NAMALWA (cell line): ENCODE results near the gene PSMD9.
A peak's percentile ranks its signal among the peaks of the same experiment; 100 is the strongest.

ENCODE experiments used
- DNase-seq: peaks from one replicate; pipeline ENCODE4 v3.0.0-alpha.2; 2015; ENCODE audit warnings: low spot score

Gene PSMD9

DNA sequence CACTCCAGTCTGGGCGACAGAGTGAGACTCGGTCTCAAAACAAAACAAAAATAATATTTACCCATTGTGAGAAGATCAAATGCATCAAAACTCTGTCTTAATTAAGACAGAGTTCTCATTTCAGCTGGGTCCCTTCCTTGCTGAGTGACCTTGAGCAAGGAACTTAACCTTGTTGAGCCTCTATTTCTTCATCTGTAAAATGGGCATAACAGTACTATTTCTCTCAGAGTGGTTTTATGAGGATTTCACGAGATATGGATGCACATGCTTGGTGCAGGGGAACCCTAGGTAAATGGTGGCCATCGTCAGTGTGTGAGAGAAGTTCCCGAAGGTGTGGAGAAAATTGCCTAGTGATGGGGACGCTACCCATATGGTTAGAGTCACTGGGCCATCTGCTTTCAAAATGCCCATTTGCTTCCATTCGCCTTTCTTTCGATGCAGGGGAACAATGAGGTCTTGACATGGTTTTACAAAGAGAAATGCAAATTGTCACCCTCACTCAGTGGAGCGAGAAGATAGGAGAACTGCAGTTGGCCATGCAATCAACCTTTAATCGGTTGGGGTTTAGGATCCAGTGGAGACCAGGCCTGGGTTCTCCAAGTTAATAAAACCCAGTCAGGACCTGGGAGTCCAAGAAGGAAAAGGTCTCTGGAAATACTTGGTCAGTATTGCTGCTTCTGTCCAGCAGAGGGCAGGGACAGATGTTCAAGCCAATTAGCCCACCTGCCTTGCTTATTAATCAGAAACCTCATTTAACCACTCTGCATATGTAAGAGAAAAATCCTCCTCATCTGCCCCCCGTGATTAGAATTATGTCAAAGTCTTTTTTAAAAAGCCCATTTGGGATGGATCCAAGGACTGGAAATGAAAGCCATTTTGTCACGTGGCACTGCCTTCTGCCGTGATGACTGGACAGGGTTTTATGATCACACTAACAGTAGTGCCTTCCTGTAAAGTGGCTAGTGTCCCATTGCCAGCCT is 67.0 kb downstream of the PSMD9 start:
- DNase-seq = peak; percentile 28

DNA sequence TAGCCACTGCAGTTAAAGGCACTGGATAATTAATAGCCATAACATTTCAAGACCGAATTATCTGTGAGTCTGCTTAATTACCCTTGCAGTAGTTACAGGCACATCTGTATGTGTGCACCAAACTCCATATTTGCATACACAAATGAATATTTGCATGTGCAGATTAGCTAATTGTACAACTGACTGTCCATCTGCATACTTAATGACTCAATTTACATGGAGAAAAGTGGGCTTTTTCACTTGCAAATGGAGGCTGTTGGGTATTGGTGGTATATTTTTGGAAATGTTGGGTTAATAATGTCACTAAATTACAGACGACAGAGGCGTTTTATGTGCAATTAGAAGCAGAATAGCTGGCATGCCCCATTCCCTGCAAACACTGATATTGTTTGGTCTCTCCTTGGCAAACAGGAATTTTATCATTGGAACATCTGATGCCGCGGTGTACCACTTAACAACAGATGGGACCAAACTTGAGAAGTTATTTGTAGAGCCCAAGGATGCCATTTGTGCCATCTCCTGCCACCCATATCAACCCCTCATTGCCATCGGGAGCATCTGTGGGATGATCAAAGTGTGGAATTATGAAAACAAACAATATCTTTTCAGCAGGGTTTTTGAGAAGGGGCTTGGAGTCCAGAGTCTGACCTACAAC is 69.4 kb downstream of the PSMD9 start:
- peak; percentile 30 for DNase-seq

DNA sequence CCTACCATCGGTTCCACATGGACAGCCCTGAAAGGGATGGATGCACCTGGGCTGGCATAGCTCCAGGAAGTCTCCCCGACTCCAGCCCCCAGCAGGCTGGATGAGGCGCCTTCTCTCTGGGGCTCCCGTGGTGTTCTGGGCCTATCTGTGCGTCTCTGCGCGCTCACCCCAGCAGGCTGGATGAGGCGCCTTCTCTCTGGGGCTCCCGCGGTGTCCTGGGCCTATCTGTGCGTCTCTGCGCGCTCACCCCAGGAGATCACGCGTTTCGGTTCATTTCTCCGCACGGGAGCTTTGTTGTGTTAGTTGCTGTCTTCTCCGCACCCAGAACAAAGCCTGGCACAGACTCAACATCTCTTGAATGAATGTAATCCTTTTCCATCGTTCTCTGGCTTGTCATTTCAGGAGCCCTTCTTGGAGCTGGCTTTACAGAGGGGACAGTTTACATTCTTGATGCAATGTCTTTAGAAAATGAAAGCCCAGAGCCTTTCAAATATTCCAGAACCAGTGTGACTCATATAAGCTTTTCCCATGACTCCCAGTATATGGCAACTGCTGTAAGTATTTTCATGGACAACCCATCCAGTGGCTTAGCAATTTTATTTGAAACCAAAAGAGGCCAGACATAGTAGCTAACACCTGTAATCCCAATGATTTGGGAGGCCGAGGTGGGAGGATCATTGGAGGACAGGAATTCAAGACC is 70.1 kb downstream of the PSMD9 start:
- DNase-seq = no peak

DNA sequence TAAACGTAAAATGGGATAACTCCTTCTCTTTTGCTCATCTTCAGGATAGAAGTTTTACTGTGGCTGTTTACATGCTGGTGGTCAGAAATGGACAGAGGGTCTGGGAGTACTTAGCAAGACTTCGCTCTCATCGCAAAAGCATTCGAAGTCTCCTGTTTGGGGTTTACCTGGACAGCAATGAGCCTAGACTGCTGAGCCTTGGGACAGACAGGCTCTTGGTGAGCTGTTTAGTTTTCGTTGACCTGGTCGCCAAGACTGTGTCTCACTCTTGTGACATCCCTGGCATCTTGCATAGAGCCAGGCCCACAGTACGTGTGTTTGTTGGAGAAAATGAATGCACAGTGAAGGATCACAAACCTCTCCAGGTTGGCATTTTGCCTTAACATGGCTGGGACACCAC is 72.0 kb downstream of the PSMD9 start:
- no peak for DNase-seq

DNA sequence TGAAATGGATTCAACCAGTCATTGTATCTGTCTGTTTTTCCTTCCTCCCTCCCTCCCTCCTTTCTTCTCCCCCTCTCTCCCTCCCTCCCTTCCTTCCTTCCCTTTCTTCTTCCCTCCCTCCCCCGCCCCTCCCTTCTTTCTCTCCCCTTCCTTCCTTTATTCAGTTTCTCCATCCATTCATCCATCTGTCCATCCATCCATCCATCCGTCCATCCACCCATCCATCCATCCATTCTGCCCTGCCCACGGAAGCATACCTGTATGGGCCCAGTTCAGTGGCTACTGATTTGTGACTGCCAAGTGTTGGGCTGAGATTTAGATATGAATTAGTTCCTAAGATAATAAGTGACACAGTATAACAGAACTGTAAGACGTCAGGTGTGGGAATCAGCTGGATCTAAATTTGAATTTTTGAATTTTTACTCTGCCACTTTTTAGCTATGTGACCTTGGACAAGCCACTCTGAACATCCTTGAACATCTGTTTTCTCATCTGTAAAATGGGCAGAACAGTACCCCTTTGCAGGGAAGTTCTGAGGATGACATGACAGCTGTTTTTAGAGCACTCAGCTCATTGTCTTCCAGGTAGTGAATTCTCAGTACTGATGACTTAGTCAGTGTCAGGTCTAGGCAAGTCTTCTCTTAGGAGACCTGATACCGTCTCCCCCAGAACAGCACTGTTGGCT is 72.7 kb downstream of the PSMD9 start:
- no peak for DNase-seq

DNA sequence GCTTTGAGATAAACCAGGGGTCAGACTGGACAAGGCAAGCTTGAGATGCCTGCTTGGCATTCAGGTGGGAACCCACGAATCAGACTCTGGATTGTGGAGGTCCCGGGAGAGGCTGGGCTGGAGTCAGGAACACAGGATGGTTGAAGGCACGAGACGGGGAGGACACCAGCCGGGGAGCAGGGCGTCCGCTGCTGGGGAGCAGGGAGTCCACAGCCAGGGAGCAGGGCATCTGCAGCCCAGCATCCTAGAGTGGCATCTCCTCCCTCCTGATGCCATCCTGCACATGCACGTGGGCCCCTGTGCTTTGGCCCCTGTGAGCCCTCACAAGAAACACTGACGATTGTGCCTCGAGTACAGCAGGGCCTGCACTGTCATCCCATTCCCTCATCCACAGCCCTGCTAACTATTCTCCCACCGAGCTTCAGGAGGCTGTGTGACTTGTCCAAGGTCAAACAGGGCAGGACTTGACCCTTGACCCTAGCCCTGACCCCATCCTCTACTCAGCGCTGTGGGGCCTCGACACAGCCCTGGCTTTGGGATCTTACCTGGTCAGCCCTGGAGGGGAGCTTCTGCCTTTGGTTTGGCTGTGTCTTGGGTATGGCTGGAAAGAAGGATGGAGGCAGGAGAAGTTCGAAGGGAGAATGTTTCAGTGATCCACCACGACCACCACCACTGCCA is 74.9 kb downstream of the PSMD9 start:
- DNase-seq = no peak

DNA sequence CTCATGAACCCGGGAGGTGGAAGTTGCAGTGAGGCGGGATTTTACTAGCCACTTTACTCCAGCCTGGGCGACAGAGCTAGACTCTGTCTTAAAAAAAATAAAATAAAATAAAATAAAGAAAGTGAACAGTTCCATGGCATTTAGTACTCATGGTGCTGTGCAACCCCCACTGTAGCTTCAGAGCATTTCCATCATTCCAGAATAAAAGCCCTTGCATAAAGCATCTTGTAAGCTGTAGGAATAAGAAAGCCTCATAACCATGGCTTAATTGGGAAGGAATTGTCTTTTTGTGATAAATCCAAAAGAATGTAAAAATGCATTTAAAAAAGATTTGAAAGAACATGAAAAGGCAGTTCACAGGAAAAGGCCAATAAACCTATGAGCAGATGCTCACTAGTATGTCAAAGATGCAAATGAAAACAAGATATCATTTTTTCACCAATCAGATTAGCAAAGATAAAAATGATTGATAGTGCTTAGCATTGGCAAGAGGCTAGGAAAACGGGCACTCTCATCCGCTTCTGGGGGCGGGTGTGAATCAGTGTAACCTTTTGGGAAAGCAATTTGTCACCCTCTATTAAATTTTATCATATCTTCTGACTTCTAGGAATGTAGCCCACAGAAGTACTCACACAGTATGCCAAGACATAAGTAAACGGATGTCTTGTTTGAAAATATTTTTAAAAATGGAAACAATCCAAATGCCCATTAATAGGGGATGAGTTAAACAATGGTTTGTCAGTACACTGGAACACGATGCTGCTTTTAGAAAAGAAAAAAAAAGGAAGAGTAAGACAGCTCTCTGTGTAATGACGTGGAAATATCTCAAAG is 76.4 kb downstream of the PSMD9 start:
- DNase-seq = no peak

DNA sequence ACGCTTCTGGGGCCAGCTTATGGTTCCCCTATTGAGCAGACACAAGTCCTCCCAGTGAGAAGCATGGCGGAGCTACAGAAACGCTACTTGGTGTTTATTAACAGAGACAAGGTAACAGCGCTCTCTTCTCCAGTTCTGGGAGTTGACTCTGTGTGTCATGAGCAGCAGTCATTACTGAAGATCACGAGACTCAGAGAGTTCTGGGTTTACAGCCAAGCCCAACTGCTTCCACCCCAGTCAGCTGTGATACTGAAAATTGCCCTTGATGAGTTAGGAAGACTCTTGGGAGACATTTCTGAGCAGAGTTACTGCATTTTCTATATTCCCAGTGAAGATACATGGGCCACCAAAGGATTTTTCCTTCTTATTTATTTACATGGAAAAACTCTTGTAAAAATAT is 78.4 kb downstream of the PSMD9 start:
- DNase-seq = no peak
